Vagina (tissue), 2 donors: Measurements from ENCODE around the gene APLN. TPM values are rescaled to one million over a fixed set of nuclear protein-coding genes. Genes with fewer than 3 reads are reported as not detected.

Source experiments
- DNase-seq, 2 donors: peaks; one replicate each; pipeline ENCODE4 v3.0.0-alpha.2; 2017; ENCODE audit errors: extremely low spot score in 2 of 2
- H3K27ac ChIP-seq: fragments of 200-600 bp; sonication (generic); one replicate; pipeline ENCODE4 v1.5.1; 2019
- H3K27me3 ChIP-seq: fragments of 200-600 bp; sonication (generic); one replicate; pipeline ENCODE4 v1.5.1; 2019
- H3K36me3 ChIP-seq, 2 donors: fragments of 200-600 bp; sonication (generic); one replicate each; pipeline ENCODE4 v1.5.1; 2017 to 2019
- H3K4me1 ChIP-seq: fragments of 200-600 bp; sonication (generic); one replicate; pipeline ENCODE4 v1.5.1; 2019
- H3K4me3 ChIP-seq, 2 donors: fragments of 200-600 bp; sonication (generic); 1 replicate in 1 of 2; 2 replicates in 1 of 2; pipeline ENCODE4 v1.5.1; 2016 to 2019
- H3K9me3 ChIP-seq: fragments of 200-600 bp; sonication (generic); one replicate; pipeline ENCODE4 v1.5.1; 2019
- CTCF ChIP-seq, 3 experiments: fragments of 450-650 bp in 2 of 3; fragments of 200-600 bp in 1 of 3; sonication (generic) in 1 of 3; IDR thresholded peaks; one replicate each; pipeline ENCODE4 v1.5.1; 2017 to 2019; ENCODE audit warnings: antibody characterized with exemption in 3 of 3, mild to moderate bottlenecking in 2 of 3, moderate library complexity in 2 of 3
- POLR2A ChIP-seq, 2 donors: fragments of 450-650 bp; IDR thresholded peaks; one replicate each; pipeline ENCODE4 v1.6.1; 2017; ENCODE audit warnings: antibody characterized with exemption in 2 of 2, mild to moderate bottlenecking in 2 of 2, moderate library complexity in 2 of 2
- POLR2AphosphoS5 ChIP-seq, 2 donors: sonication (generic); formaldehyde crosslinking; IDR thresholded peaks; one replicate each; pipeline ENCODE4 v1.9.0; 2017; ENCODE audit warnings: antibody characterized with exemption in 2 of 2, mild to moderate bottlenecking in 2 of 2, low read depth in 1 of 2; ENCODE audit not compliant: insufficient read depth in 1 of 2
- intact Hi-C: fragments of 100-400 bp; cut with DNase I; formaldehyde crosslinking; loops from one replicate; pipeline ENCODE4 v1.15.1; 2023
- total RNA-seq: library from RNA; depleted of rRNA; stranded (reverse); fragments of >200 nt; gene quantifications from one replicate; pipeline ENCODE4 v1.2.3, GENCODE V29; 2016

The APLN gene
- total RNA-seq, 1 donor from 2014 or later, result not detected

- intact Hi-C loops, result no loop called here
- peak in 1 of 2 donors; percentile 34 for DNase-seq
These were observed 942 bp upstream of the APLN start for GRCh38 chrX:129655547-129656249.

GRCh38 chrX:129653971-129654651 is 645 bp downstream of the APLN start:
- peak overlapping the region; percentile 39 to 40 for H3K4me3 ChIP-seq
- no peaks in the 10 kb centered on the region for H3K27me3 ChIP-seq
- H3K27ac ChIP-seq, result no peak overlapping the region
- H3K9me3 ChIP-seq, result no peaks in the 10 kb centered on the region
- peak; percentile 37 to 81 for DNase-seq
- H3K4me1 ChIP-seq, result peaks cover 16% of the 10 kb centered on the region
- no peak for TF ChIP-seq CTCF (IDR thresholded peaks at IDR 0.05)
- TF ChIP-seq POLR2AphosphoS5 (IDR thresholded peaks at IDR 0.05; ENCODE audit: insufficient read depth in 1 of 2, low read depth in 1 of 2), result no peak
- no peak for TF ChIP-seq POLR2A (IDR thresholded peaks at IDR 0.05)
- intact Hi-C loops, result no loop called here
- H3K36me3 ChIP-seq, result no peaks in the 10 kb centered on the region

More at GRCh38 chrX:129655547-129656249, 942 bp upstream of the APLN start:
- Histone ChIP-seq H3K27me3 (no peaks in the 10 kb centered on the region), H3K4me1 (peaks cover 16% of the 10 kb centered on the region), H3K4me3 (no peak overlapping the region), H3K36me3 (no peaks in the 10 kb centered on the region), H3K27ac (no peak overlapping the region), H3K9me3 (no peaks in the 10 kb centered on the region)
- no peak for TF ChIP-seq CTCF (IDR thresholded peaks at IDR 0.05)
- TF ChIP-seq POLR2A (IDR thresholded peaks at IDR 0.05), result no peak
- TF ChIP-seq POLR2AphosphoS5 (IDR thresholded peaks at IDR 0.05; ENCODE audit: insufficient read depth in 1 of 2, low read depth in 1 of 2), result no peak

- Histone ChIP-seq H3K4me1 (peaks cover 16% of the 10 kb centered on the region), H3K27me3 (no peaks in the 10 kb centered on the region), H3K36me3 (no peaks in the 10 kb centered on the region), H3K9me3 (no peaks in the 10 kb centered on the region), H3K27ac (no peak overlapping the region), H3K4me3 (peak overlapping the region in 1 of 2 donors; percentile 40)
- intact Hi-C loops, result no loop called here
- DNase-seq, result peak; percentile 85 to 94
- TF ChIP-seq CTCF (IDR thresholded peaks at IDR 0.05), result no peak
- TF ChIP-seq POLR2A (IDR thresholded peaks at IDR 0.05), result no peak
- no peak for TF ChIP-seq POLR2AphosphoS5 (IDR thresholded peaks at IDR 0.05; ENCODE audit: insufficient read depth in 1 of 2, low read depth in 1 of 2)
These were observed 1.4 kb downstream of the APLN start for GRCh38 chrX:129653181-129653970.

DNA sequence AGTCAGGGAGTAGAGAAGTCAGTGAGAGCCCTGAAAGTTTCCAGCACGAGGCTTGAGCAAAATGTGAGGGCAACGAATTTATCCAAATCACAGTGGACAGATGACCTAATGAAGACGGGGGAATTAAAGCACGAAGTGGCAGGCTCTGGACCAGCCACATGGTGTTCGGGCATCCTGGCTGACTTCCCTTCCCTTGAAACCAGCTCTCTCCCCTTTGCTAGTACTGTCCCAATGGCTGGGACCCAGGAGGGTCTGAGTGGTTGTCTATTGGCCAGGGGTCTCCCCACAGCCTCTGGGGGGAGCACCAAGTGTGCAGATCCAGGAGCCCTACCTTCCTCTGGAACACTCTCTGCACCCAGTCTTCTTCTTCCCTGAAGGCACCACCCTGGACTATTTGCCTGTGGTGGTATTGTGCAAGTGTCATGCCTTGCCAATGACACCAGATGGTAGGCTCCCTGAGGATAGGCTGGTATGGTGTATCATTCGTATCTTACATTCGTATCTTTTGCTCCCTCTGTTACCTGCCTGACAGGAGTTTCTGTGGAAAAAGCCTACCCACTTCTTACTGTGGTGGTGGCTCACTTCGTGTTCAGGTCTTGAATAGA is 2.1 kb downstream of the APLN start:
- Histone ChIP-seq H3K27me3 (no peaks in the 10 kb centered on the region), H3K4me3 (no peak overlapping the region), H3K9me3 (no peaks in the 10 kb centered on the region), H3K36me3 (no peaks in the 10 kb centered on the region), H3K4me1 (peaks cover 16% of the 10 kb centered on the region), H3K27ac (no peak overlapping the region)
- intact Hi-C loops, result no loop called here
- TF ChIP-seq POLR2AphosphoS5 (IDR thresholded peaks at IDR 0.05; ENCODE audit: insufficient read depth in 1 of 2, low read depth in 1 of 2) (no peak), CTCF (IDR thresholded peaks at IDR 0.05) (no peak), POLR2A (IDR thresholded peaks at IDR 0.05) (no peak)
- peak in 1 of 2 donors; percentile 52 for DNase-seq
